Measurements from ENCODE around the gene MGME1. TPM values are rescaled to one million over a fixed set of nuclear protein-coding genes. Genes with fewer than 3 reads are reported as not detected.

Gene MGME1
- total and polyA plus RNA-seq, 2 of the 13 experiments (the other 11 are each of a cell fraction or from before 2014, with no cell fraction given) = 36.7 to 66.6 TPM

- peak; percentile 82 for TF ChIP-seq HOMEZ (CRISPR knock-in tag; IDR thresholded peaks at IDR 0.05; ENCODE audit: low read depth)
- TF ChIP-seq SP140L (CRISPR knock-in tag; IDR thresholded peaks at IDR 0.05; ENCODE audit: borderline replicate concordance) = peak; percentile 78; the same call in 1 of the 2 replicates
- peak; percentile 67 for TF ChIP-seq CEBPG (CRISPR knock-in tag; IDR thresholded peaks at IDR 0.05)
- TF ChIP-seq RARA (CRISPR knock-in tag; IDR thresholded peaks at IDR 0.05) = peak; percentile 59
- TF ChIP-seq ZFP91 (CRISPR knock-in tag; IDR thresholded peaks at IDR 0.05; ENCODE audit: borderline replicate concordance) = no peak; the same call in 1 of the 2 replicates
- 0 out of 2 replicates have a peak, but pooled peaks have one; percentile 51 for TF ChIP-seq ZNF136 (CRISPR knock-in tag; IDR thresholded peaks at IDR 0.05; ENCODE audit: low read depth)
- TF ChIP-seq PRMT3 (CRISPR knock-in tag; IDR thresholded peaks at IDR 0.05; ENCODE audit: borderline replicate concordance, low read depth) = no peak
- TF ChIP-seq HNRNPL (IDR thresholded peaks at IDR 0.05; ENCODE audit: low read depth, low read length) = 0 out of 2 replicates have a peak, but pooled peaks have one; percentile 31
- peak; percentile 57; the same call in 1 of the 2 replicates for TF ChIP-seq FOXA3 (CRISPR knock-in tag; IDR thresholded peaks at IDR 0.05)
- TF ChIP-seq SAP130 (CRISPR knock-in tag; IDR thresholded peaks at IDR 0.05; ENCODE audit: low read depth) = peak; percentile 94
- peak; percentile 54; the same call in 1 of the 2 replicates for TF ChIP-seq ETV5 (CRISPR knock-in tag; IDR thresholded peaks at IDR 0.05; ENCODE audit: borderline replicate concordance)
- peak; percentile 90; the same call in 1 of the 2 replicates for TF ChIP-seq AHDC1 (CRISPR knock-in tag; IDR thresholded peaks at IDR 0.05; ENCODE audit: borderline replicate concordance)
- peak; percentile 52 for TF ChIP-seq TAF1 (CRISPR knock-in tag; IDR thresholded peaks at IDR 0.05)
- peak; percentile 86 for TF ChIP-seq GATAD2A (CRISPR knock-in tag; IDR thresholded peaks at IDR 0.05)
- peak; percentile 63; the same call in 1 of the 2 replicates for TF ChIP-seq KDM3A (CRISPR knock-in tag; IDR thresholded peaks at IDR 0.05; ENCODE audit: low read depth)
- TF ChIP-seq ZGPAT (CRISPR knock-in tag; IDR thresholded peaks at IDR 0.05) = peak; percentile 77
- peak; percentile 87 for TF ChIP-seq NR2F2 (IDR thresholded peaks at IDR 0.05; ENCODE audit: borderline replicate concordance, low read depth)
- TF ChIP-seq SRY (CRISPR knock-in tag; IDR thresholded peaks at IDR 0.05) = no peak
- TF ChIP-seq SATB2 (CRISPR knock-in tag; IDR thresholded peaks at IDR 0.05) = peak; percentile 70; the same call in 1 of the 2 replicates
Observed at GRCh38 chr20:17960927-17961586, 7.8 kb upstream of the MGME1 start (continued).

All from HepG2 (cell line).